ENCODE measurements around the gene PRRT1.
"Not testable (repeated sequence)": the region's sequence is repeated elsewhere in the genome, so short reads cannot be mapped to it uniquely, and the experiment has no call there.

Gene PRRT1

GRCh38 chr6:32193096-32193495, 41.4 kb upstream of the PRRT1 start:
- not testable (repeated sequence) for H3K27me3 ChIP-seq (ENCODE audit: control insufficient read depth, insufficient read depth, low read length, poor library complexity, severe bottlenecking); H3K36me3 ChIP-seq (ENCODE audit: control insufficient read depth, insufficient read depth, low read length); H3K4me3 ChIP-seq (ENCODE audit: insufficient read depth, low read depth, low read length); H3K9me3 ChIP-seq (ENCODE audit: control insufficient read depth, low read length); H3K27ac ChIP-seq (ENCODE audit: insufficient read depth, low read depth, low read length, poor library complexity, severe bottlenecking)
- peaks cover 40% of the 10 kb centered on the region for H3K4me1 ChIP-seq (ENCODE audit: control insufficient read depth, insufficient read depth, low read length)
- WGBS, 2 experiments = 90% methylated on average over 10 to 12 of the region's 13 CpGs

GRCh38 chr6:32192608-32193039, 40.9 kb upstream of the PRRT1 start, which contains the start of gene GPSM3:
GPSM3 (minus strand) TSS chr6:32192643; CDS start chr6:32192513, 130 bp downstream.
- Histone ChIP-seq H3K27me3 (ENCODE audit: control insufficient read depth, insufficient read depth, low read length, poor library complexity, severe bottlenecking) (no peaks in the 10 kb centered on the region), H3K4me1 (ENCODE audit: control insufficient read depth, insufficient read depth, low read length) (peaks cover 41% of the 10 kb centered on the region), H3K36me3 (ENCODE audit: control insufficient read depth, insufficient read depth, low read length) (peaks cover 1% of the 10 kb centered on the region), H3K27ac (ENCODE audit: insufficient read depth, low read depth, low read length, poor library complexity, severe bottlenecking) (no peak within 1 kb of the TSS), H3K4me3 (ENCODE audit: insufficient read depth, low read depth, low read length) (no peak within 1 kb of the TSS), H3K9me3 (ENCODE audit: control insufficient read depth, low read length) (no peaks in the 10 kb centered on the region)
- 62 to 67% methylated on average over 2 to 5 of the region's 5 CpGs for WGBS, 2 experiments

- no peak overlapping the region for H3K27ac ChIP-seq (ENCODE audit: insufficient read depth, low read depth, low read length, poor library complexity, severe bottlenecking)
- H3K27me3 ChIP-seq (ENCODE audit: control insufficient read depth, insufficient read depth, low read length, poor library complexity, severe bottlenecking) = no peaks in the 10 kb centered on the region
Measured at GRCh38 chr6:32191696-32192607, 40.2 kb upstream of the PRRT1 start.

DNA sequence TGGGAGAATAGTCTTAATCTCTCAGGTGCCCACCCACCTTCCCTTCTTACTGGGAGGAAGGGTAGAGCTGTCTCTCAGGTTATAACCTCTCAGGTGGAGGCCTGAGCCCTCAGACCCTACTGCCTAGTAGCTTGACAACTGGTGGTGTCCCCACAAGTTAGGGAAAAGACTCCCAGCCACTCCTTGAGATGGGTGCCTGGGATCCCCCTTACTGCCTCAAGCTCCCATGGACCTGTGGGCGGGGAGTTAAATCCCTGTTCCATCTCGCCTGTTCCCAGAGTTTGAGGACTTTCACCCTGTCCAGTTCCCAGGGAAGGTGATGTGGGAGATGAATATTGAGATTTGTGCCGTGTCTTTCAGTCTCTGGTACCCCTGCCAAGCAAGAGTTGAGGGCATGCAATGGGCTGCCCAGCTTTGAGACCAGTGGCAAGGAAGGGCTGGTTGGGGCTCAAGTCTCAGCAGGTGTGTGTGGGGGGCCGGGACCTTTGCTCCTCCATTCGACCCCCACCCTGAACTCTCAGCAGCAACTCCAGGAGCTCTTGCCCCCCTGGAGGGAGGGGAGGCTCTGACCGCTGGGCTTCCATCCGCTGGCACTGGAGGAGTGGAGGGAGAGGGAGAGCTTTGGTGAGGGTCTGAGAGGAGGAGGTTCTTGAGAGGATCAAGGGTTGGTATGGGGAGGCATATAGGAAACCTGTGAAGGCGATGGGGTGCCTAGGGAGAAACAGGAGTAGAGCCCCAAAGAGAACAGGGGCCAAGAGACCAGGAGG, 39.4 kb upstream of the PRRT1 start:
- WGBS, 2 experiments = 87 to 91% methylated on average over 8 of the region's 8 CpGs
- Histone ChIP-seq H3K9me3 (ENCODE audit: control insufficient read depth, low read length) (no peaks in the 10 kb centered on the region), H3K36me3 (ENCODE audit: control insufficient read depth, insufficient read depth, low read length) (peaks cover 12% of the 10 kb centered on the region), H3K4me3 (ENCODE audit: insufficient read depth, low read depth, low read length) (no peak overlapping the region), H3K4me1 (ENCODE audit: control insufficient read depth, insufficient read depth, low read length) (peaks cover 34% of the 10 kb centered on the region), H3K27ac (ENCODE audit: insufficient read depth, low read depth, low read length, poor library complexity, severe bottlenecking) (no peak overlapping the region), H3K27me3 (ENCODE audit: control insufficient read depth, insufficient read depth, low read length, poor library complexity, severe bottlenecking) (no peaks in the 10 kb centered on the region)

More at GRCh38 chr6:32191696-32192607, 40.2 kb upstream of the PRRT1 start:
- peaks cover 8% of the 10 kb centered on the region for H3K36me3 ChIP-seq (ENCODE audit: control insufficient read depth, insufficient read depth, low read length)
- H3K9me3 ChIP-seq (ENCODE audit: control insufficient read depth, low read length) = no peaks in the 10 kb centered on the region
- WGBS, 2 experiments = 89 to 94% methylated on average over 14 to 15 of the region's 15 CpGs
- peaks cover 39% of the 10 kb centered on the region for H3K4me1 ChIP-seq (ENCODE audit: control insufficient read depth, insufficient read depth, low read length)
- H3K4me3 ChIP-seq (ENCODE audit: insufficient read depth, low read depth, low read length) = no peak overlapping the region

DNA sequence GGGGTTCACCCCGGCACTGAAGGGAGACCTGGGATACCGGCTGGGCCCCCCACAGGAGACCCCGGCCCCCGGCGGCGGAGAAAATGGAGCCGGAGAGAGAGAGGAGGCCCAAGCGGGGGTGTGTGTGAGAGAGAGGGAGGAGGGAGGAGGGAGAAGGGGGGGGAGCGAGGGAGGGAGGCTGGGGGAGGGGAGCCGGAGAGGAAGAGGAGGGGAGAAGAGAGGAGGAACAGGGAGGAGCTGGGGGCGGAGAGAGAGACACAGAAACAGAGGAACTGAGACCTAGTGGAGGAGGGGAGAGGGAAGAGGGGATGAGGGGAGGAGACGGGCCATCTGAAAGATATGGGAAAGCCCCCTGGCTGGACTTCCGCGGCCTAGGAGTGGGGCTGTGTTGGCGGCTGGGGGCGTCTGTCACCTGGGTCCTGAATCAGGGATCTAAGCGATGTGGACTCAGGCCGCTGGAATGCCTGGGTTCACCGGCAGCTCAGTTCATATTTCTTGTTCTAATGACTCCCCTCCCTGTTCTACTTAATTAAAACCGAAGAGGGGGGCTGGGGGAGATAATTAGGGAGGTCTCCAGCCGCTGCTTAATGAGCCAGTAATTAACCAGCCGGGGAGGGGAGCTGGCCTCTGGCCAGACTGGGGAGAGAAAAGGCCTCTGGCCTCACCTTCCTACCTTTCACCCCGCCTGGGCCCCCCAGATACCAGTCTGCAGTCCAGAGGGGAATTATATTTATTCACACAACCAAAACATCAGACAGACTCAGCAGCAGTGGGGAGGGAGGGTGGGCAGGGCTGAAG, 38.5 kb upstream of the PRRT1 start, which contains the start of gene PBX2:
PBX2 (minus strand) TSS at position 149 of the 798 bp plus-strand sequence. CDS start 287 bp downstream, outside the sequence.
- Histone ChIP-seq H3K4me1 (ENCODE audit: control insufficient read depth, insufficient read depth, low read length) (peaks cover 34% of the 10 kb centered on the region), H3K36me3 (ENCODE audit: control insufficient read depth, insufficient read depth, low read length) (peaks cover 12% of the 10 kb centered on the region), H3K27me3 (ENCODE audit: control insufficient read depth, insufficient read depth, low read length, poor library complexity, severe bottlenecking) (no peaks in the 10 kb centered on the region), H3K27ac (ENCODE audit: insufficient read depth, low read depth, low read length, poor library complexity, severe bottlenecking) (peak within 1 kb of the TSS; percentile 44), H3K9me3 (ENCODE audit: control insufficient read depth, low read length) (no peaks in the 10 kb centered on the region), H3K4me3 (ENCODE audit: insufficient read depth, low read depth, low read length) (peak within 1 kb of the TSS; percentile 58)
- WGBS, 2 experiments = 0 to 2% methylated on average over 16 to 20 of the region's 23 CpGs

GRCh38 chr6:32189742-32190053, 38.0 kb upstream of the PRRT1 start:
- no peaks in the 10 kb centered on the region for H3K9me3 ChIP-seq (ENCODE audit: control insufficient read depth, low read length)
- peaks cover 32% of the 10 kb centered on the region for H3K4me1 ChIP-seq (ENCODE audit: control insufficient read depth, insufficient read depth, low read length)
- H3K36me3 ChIP-seq (ENCODE audit: control insufficient read depth, insufficient read depth, low read length) = peaks cover 12% of the 10 kb centered on the region
- peak overlapping the region; percentile 58 for H3K4me3 ChIP-seq (ENCODE audit: insufficient read depth, low read depth, low read length)
- peak overlapping the region; percentile 23 for H3K27ac ChIP-seq (ENCODE audit: insufficient read depth, low read depth, low read length, poor library complexity, severe bottlenecking)
- WGBS, 2 experiments = 7 to 14% methylated on average over 14 of the region's 23 CpGs
- H3K27me3 ChIP-seq (ENCODE audit: control insufficient read depth, insufficient read depth, low read length, poor library complexity, severe bottlenecking) = no peaks in the 10 kb centered on the region

- Histone ChIP-seq H3K9me3 (ENCODE audit: control insufficient read depth, low read length) (no peaks in the 10 kb centered on the region), H3K36me3 (ENCODE audit: control insufficient read depth, insufficient read depth, low read length) (peaks cover 12% of the 10 kb centered on the region), H3K27ac (ENCODE audit: insufficient read depth, low read depth, low read length, poor library complexity, severe bottlenecking) (no peak overlapping the region), H3K4me1 (ENCODE audit: control insufficient read depth, insufficient read depth, low read length) (peaks cover 30% of the 10 kb centered on the region), H3K27me3 (ENCODE audit: control insufficient read depth, insufficient read depth, low read length, poor library complexity, severe bottlenecking) (no peaks in the 10 kb centered on the region), H3K4me3 (ENCODE audit: insufficient read depth, low read depth, low read length) (peak overlapping the region; percentile 58)
- 5 to 10% methylated on average over 10 of the region's 10 CpGs for WGBS, 2 experiments
Measured at GRCh38 chr6:32189069-32189741, 37.5 kb upstream of the PRRT1 start.

DNA sequence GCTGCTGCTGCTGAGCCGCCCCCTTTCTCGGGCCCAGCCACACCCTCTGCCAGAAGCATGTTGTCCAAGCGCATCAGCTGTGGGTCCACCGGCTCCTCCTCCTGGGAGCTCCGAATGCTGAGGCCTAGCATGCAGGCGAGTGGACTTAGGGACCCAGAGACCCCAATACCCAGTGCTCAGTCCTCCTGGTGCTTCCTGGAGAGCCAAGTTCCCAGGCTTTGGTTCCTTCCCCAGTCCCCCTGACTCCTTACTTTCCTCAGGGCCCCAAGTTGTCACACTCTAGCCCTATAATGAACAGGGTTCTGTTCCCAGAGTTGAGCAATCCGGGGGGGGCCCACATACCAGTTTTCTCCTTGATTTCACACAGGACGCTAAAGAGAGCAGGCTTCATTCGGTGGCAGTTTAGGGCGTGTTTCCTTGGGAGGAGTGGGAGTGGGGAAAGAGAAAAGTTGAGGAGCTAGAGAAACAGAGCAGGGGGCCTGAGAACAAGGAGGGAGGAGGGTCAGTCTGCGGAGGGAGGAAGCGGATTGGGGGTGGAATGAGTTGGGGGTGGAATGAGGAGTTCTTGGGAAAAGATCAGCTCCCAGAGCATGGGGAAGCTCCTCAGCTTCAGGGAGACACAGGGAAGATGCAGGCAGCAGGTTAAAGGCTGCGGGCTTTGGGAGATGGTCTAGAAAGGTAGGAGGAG, 36.8 kb upstream of the PRRT1 start:
- Histone ChIP-seq H3K36me3 (ENCODE audit: control insufficient read depth, insufficient read depth, low read length) (peaks cover 16% of the 10 kb centered on the region), H3K4me3 (ENCODE audit: insufficient read depth, low read depth, low read length) (peak overlapping the region; percentile 58), H3K9me3 (ENCODE audit: control insufficient read depth, low read length) (no peaks in the 10 kb centered on the region), H3K4me1 (ENCODE audit: control insufficient read depth, insufficient read depth, low read length) (peaks cover 30% of the 10 kb centered on the region), H3K27ac (ENCODE audit: insufficient read depth, low read depth, low read length, poor library complexity, severe bottlenecking) (no peak overlapping the region), H3K27me3 (ENCODE audit: control insufficient read depth, insufficient read depth, low read length, poor library complexity, severe bottlenecking) (no peaks in the 10 kb centered on the region)
- WGBS, 2 experiments = 36 to 44% methylated on average over 12 to 13 of the region's 13 CpGs
